ENCODE results near the gene NSRP1. TPM values are rescaled to one million over a fixed set of nuclear protein-coding genes. Genes with fewer than 3 reads are reported as not detected.
A peak's percentile ranks its signal among the peaks of the same experiment; 100 is the strongest.
"Not testable (repeated sequence)": the region's sequence is repeated elsewhere in the genome, so short reads cannot be mapped to it uniquely, and the experiment has no call there.

Gene NSRP1
- total RNA-seq, 1 donor from 2014 or later = 20.2 TPM

DNA sequence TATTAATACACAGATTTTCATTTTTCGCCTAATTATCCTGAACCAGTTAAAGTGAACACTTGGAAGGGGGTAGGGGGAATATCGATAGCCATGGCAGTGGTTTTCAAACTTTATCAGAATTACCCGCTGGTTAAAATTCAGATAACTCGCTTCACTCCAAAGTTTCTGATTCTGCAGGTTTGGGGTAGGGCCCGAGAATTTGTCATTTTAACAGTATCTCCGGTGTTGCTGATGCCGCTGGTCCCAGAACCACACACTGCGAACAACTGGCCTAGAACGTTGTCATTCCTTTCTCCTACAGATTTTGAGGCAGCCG, 313 bp upstream of the NSRP1 start:
- Mint-ChIP-seq H3K4me1 (ENCODE audit: unreplicated experiment) (peaks cover 19% of the 10 kb centered on the region), H3K9me3 (ENCODE audit: unreplicated experiment) (no peaks in the 10 kb centered on the region)

GRCh38 chr17:30117675-30118081, 1.1 kb downstream of the NSRP1 start:
- no peak for DNase-seq (ENCODE audit: low spot score)
- TF ChIP-seq, protein P1, sequence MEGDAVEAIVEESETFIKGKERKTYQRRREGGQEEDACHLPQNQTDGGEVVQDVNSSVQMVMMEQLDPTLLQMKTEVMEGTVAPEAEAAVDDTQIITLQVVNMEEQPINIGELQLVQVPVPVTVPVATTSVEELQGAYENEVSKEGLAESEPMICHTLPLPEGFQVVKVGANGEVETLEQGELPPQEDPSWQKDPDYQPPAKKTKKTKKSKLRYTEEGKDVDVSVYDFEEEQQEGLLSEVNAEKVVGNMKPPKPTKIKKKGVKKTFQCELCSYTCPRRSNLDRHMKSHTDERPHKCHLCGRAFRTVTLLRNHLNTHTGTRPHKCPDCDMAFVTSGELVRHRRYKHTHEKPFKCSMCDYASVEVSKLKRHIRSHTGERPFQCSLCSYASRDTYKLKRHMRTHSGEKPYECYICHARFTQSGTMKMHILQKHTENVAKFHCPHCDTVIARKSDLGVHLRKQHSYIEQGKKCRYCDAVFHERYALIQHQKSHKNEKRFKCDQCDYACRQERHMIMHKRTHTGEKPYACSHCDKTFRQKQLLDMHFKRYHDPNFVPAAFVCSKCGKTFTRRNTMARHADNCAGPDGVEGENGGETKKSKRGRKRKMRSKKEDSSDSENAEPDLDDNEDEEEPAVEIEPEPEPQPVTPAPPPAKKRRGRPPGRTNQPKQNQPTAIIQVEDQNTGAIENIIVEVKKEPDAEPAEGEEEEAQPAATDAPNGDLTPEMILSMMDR (IDR thresholded peaks at IDR 0.05; ENCODE audit: unreplicated experiment) = no peak
- Mint-ChIP-seq H3K9me3 (ENCODE audit: unreplicated experiment) (no peaks in the 10 kb centered on the region), H3K4me3 (ENCODE audit: unreplicated experiment) (peak overlapping the region; percentile 100), H3K4me1 (ENCODE audit: unreplicated experiment) (peaks cover 19% of the 10 kb centered on the region), H3K27ac (ENCODE audit: unreplicated experiment) (peak overlapping the region; percentile 100), H3K36me3 (ENCODE audit: low read depth, unreplicated experiment) (peaks cover 16% of the 10 kb centered on the region), H3K27me3 (ENCODE audit: unreplicated experiment) (peaks cover 8% of the 10 kb centered on the region)

More for the DNA sequence above, 313 bp upstream of the NSRP1 start:
- H3K4me3 Mint-ChIP-seq (ENCODE audit: unreplicated experiment) = peak overlapping the region; percentile 100
- TF ChIP-seq, protein P1 (IDR thresholded peaks at IDR 0.05; ENCODE audit: unreplicated experiment) = no peak
- H3K27me3 Mint-ChIP-seq (ENCODE audit: unreplicated experiment) = peaks cover 8% of the 10 kb centered on the region
- H3K36me3 Mint-ChIP-seq (ENCODE audit: low read depth, unreplicated experiment) = peaks cover 15% of the 10 kb centered on the region
- H3K27ac Mint-ChIP-seq (ENCODE audit: unreplicated experiment) = peak overlapping the region; percentile 100
- DNase-seq (ENCODE audit: low spot score) = no peak

DNA sequence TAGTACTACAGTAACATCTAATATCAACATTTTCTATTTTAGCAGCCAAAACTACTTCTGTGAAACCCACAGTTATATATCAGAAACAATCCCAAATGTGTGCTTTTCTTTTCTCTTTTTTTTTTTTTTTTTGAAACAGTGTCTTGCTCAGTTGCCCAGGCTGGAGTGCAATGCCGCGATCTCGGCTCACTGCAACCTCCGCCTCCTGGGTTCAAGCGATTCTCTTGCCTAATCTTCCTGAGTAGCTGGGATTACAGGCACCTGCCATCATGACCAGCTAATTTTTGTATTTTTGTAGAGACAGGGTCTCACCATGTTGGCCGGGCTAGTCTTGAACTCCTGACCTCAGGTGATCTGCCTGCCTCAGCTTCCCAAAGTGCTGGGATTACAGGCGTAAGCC, 2.0 kb downstream of the NSRP1 start:
- H3K27ac Mint-ChIP-seq (ENCODE audit: unreplicated experiment) = peak overlapping the region; percentile 42
- H3K36me3 Mint-ChIP-seq (ENCODE audit: low read depth, unreplicated experiment) = peaks cover 16% of the 10 kb centered on the region
- not testable (repeated sequence) for H3K27me3 Mint-ChIP-seq (ENCODE audit: unreplicated experiment); DNase-seq (ENCODE audit: low spot score); H3K9me3 Mint-ChIP-seq (ENCODE audit: unreplicated experiment)
- peaks cover 19% of the 10 kb centered on the region for H3K4me1 Mint-ChIP-seq (ENCODE audit: unreplicated experiment)
- peak overlapping the region; percentile 100 for H3K4me3 Mint-ChIP-seq (ENCODE audit: unreplicated experiment)

DNA sequence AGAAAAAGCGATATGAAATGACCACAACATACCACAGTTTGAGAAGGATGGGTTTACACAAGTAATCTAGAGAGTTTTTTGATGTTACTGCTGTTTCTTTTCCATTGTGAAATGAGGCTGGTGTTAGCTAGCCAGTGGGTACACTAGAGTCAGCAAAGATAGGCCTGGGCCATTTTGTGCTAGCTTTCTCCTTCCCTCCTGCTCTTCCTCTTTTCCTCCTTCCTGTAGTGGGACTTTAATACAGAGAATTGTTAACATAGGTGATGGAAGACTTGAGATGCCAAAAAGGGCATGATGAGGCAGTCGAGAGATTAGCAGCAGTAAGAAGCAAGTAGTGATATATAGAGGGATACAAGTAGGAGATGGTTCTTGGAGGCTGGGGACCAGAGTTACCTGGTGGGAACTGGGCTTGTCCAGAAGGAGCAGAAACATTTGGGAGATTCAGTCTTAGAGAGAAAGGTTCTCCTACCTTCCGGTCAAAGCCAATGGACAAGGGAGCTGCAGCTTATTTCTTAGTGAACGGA, 7.7 kb downstream of the NSRP1 start:
- Mint-ChIP-seq H3K4me3 (ENCODE audit: unreplicated experiment) (no peak overlapping the region), H3K27ac (ENCODE audit: unreplicated experiment) (peak overlapping the region; percentile 58), H3K36me3 (ENCODE audit: low read depth, unreplicated experiment) (peaks cover 11% of the 10 kb centered on the region), H3K9me3 (ENCODE audit: unreplicated experiment) (no peaks in the 10 kb centered on the region), H3K4me1 (ENCODE audit: unreplicated experiment) (peaks cover 11% of the 10 kb centered on the region), H3K27me3 (ENCODE audit: unreplicated experiment) (no peaks in the 10 kb centered on the region)
- DNase-seq (ENCODE audit: low spot score) = no peak
- TF ChIP-seq, protein P1 (IDR thresholded peaks at IDR 0.05; ENCODE audit: unreplicated experiment) = no peak

- Mint-ChIP-seq H3K4me3 (ENCODE audit: unreplicated experiment) (no peak overlapping the region), H3K27me3 (ENCODE audit: unreplicated experiment) (peaks cover 2% of the 10 kb centered on the region), H3K9me3 (ENCODE audit: unreplicated experiment) (no peaks in the 10 kb centered on the region), H3K27ac (ENCODE audit: unreplicated experiment) (no peak overlapping the region), H3K36me3 (ENCODE audit: low read depth, unreplicated experiment) (peaks cover 4% of the 10 kb centered on the region), H3K4me1 (ENCODE audit: unreplicated experiment) (peaks cover 13% of the 10 kb centered on the region)
- TF ChIP-seq, protein P1 (IDR thresholded peaks at IDR 0.05; ENCODE audit: unreplicated experiment) = no peak
- DNase-seq (ENCODE audit: low spot score) = no peak
These were observed 13.5 kb downstream of the NSRP1 start for GRCh38 chr17:30130121-30130520.
